Measurements from ENCODE around the gene BMX.

BMX gene

GRCh38 chrX:15522464-15522863 is 21.9 kb downstream of the BMX start:
- H3K27ac ChIP-seq: no peak overlapping the region
- TF ChIP-seq ZFX (IDR thresholded peaks at IDR 0.05; ENCODE audit: borderline replicate concordance) (no peak), CTCF (IDR thresholded peaks at IDR 0.05) (no peak)

GRCh38 chrX:15523088-15523487 is 22.5 kb downstream of the BMX start:
- no peak overlapping the region for H3K27ac ChIP-seq
- TF ChIP-seq CTCF (IDR thresholded peaks at IDR 0.05) (no peak), ZFX (IDR thresholded peaks at IDR 0.05; ENCODE audit: borderline replicate concordance) (no peak)

GRCh38 chrX:15524417-15524816 is 23.8 kb downstream of the BMX start:
- no peak overlapping the region for H3K27ac ChIP-seq
- TF ChIP-seq CTCF (IDR thresholded peaks at IDR 0.05): no peak
- TF ChIP-seq ZFX (IDR thresholded peaks at IDR 0.05; ENCODE audit: borderline replicate concordance): no peak

- H3K27ac ChIP-seq: no peak overlapping the region
- TF ChIP-seq CTCF (IDR thresholded peaks at IDR 0.05) (no peak), ZFX (IDR thresholded peaks at IDR 0.05; ENCODE audit: borderline replicate concordance) (no peak)
Measured at GRCh38 chrX:15525664-15526416, 25.2 kb downstream of the BMX start.

- TF ChIP-seq ZFX (IDR thresholded peaks at IDR 0.05; ENCODE audit: borderline replicate concordance): no peak
- TF ChIP-seq CTCF (IDR thresholded peaks at IDR 0.05): no peak
- H3K27ac ChIP-seq: no peak overlapping the region
Measured at GRCh38 chrX:15529165-15529564, 28.6 kb downstream of the BMX start.

GRCh38 chrX:15530318-15530717 is 29.7 kb downstream of the BMX start:
- TF ChIP-seq CTCF (IDR thresholded peaks at IDR 0.05) (no peak), ZFX (IDR thresholded peaks at IDR 0.05; ENCODE audit: borderline replicate concordance) (no peak)
- H3K27ac ChIP-seq: no peak overlapping the region

GRCh38 chrX:15546745-15547144 is 46.1 kb downstream of the BMX start:
- H3K27ac ChIP-seq: no peak overlapping the region
- no peak for TF ChIP-seq CTCF (IDR thresholded peaks at IDR 0.05)
- no peak for TF ChIP-seq ZFX (IDR thresholded peaks at IDR 0.05; ENCODE audit: borderline replicate concordance)
